HG02678 (cell line): ENCODE data around the gene EPHA2.

Experiments
- ATAC-seq: cut with Tn5 transposase; IDR thresholded peaks from one replicate; pipeline ENCODE4 v1.9.1; 2021; ENCODE audit warnings: mild to moderate bottlenecking, moderate library complexity; ENCODE audit not compliant: unreplicated experiment

EPHA2 gene

DNA sequence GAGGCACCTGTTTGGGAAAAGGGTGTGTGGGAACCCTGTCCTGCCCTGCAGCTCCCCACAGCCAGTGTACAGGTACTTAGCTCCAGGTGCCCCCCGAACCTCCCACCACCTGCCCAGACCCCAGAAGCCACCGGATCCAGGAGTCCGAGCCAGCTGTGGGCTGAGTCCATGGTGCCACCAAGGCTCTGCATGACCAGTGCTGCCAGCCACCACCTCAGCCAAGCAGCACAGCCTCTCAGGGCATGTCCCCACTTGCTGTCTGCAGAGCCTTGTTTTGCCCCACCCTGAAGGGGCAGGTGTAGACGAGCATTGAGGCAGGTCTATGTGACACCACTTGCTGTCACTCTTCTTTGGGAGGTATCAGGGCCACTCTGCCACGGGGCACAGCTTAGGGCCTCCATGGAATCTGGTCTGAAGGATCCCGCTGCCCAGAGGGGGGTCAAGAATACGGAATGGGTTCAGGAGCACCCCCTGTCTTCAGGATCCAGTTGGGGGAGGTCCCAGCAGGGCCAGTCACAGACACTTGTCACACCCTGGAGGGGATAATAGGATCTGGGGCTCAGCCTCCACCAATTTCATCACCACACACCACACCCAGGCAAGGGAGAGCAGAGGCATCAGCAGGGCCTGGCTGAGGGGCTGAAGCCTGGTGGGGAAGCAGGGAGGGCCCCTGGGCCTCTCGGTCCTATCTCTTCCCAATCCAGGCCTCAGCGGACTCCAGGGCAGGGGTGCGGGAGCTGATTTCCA, 28.9 kb upstream of the EPHA2 start:
- ATAC-seq = no peak

- ATAC-seq = no peak
Observed at GRCh38 chr1:16183765-16184556, 28.1 kb upstream of the EPHA2 start.

DNA sequence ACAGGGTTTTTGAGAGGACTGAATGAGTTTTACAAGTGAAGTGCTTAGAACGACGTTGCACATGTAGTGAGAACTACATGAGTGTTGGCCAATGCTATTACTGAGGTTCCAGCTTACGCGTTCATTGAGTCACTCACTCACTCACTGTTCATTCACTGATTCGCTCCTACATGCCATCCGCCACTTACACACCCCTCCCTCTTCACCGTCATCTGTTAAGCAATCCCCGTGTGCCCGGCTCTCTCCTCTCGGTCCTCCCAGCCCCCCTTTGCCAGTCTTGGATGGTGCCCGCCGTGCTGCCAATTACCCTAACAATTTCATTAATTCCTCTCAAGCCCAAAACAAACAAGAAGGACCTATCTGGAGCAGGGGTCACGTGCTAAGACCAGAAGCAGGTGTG, 27.3 kb upstream of the EPHA2 start:
- ATAC-seq = no peak

DNA sequence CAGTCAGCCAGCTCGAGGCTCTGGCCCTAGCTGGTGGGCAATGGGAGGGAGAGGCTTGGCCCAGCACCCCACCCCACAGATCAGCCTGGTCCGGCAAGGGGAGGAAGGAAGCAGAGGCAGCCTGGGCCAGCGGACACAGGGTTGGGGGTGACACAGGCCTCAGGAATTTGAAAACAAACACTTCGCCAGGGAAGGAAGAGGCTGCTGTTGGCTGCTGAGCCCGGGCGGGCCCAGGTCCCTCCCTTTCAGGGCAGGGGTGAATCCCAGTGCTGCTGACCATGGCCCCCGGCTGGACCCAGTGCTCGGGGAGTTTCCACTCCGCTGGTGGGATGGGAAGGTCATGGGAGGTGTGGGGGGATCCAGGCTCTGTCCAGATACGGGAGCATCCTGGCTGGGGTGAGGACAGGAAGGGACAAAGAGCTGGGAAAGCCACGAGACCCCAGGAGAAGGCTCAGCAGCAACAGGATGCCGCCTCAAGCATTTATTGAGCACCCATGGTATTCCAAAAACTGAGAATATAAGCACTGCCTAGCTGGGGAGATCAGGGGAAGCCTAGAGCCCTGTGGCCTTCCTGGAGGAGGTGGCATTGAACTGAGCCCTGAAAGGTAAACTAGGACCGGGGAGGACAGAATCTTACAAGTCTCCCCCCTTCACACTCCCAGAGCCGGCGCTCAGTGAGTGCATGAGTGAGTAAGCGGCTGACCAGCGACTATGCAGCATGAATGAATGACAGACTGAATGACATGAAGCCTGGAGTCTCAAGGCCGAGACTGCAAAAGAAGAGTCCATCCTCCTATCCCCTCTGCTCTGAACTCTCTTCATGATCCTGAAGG, 26.2 kb upstream of the EPHA2 start:
- ATAC-seq = no peak

DNA sequence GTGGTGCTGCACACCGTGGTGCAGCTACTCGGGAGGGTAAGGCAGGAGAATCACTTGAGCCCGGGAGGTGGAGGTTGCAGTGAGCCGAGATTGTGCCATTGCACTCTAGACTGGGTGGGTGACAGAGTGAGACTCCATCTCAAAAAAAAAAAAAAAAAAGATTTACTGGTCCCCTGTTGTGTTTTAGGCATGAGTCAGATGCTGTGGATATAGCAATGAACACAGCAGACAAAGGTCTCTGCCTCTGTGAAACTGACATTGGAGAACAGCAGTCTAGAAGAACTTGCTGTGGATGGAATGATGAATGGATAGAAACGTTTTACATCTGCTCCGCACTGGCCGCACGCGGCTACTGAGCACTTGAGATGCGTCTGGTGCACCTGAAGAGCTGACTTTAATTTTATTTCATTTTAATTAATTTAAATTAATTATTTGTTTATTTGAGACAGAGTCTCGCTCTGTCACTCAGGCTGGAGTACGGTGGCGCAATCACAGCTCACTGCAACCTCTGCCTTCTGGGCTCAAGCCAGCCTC, 24.5 kb upstream of the EPHA2 start:
- ATAC-seq = no peak

GRCh38 chr1:16178596-16179497, 23.0 kb upstream of the EPHA2 start:
- ATAC-seq = no peak

DNA sequence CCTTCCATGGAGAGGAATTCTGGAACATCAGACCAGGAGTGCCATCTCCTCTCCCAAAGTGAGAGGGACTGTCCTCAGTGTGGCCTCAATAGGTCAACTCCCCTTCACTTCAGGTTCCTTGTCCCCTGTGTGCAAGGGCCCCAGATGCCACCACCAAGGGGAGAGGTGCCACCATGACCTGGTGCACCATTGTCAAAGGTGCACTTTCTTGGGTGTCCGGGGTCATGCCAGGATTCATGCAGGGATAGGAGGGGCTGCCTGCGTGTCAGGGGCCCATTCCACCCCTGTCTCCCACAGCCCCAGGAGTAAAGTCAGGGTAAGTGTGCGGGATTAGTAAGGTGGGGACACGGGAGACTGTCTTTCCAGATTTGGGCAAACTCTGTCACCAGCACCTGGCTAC, 21.4 kb upstream of the EPHA2 start:
- no peak for ATAC-seq

GRCh38 chr1:16176653-16177052, 20.8 kb upstream of the EPHA2 start:
- ATAC-seq = no peak

DNA sequence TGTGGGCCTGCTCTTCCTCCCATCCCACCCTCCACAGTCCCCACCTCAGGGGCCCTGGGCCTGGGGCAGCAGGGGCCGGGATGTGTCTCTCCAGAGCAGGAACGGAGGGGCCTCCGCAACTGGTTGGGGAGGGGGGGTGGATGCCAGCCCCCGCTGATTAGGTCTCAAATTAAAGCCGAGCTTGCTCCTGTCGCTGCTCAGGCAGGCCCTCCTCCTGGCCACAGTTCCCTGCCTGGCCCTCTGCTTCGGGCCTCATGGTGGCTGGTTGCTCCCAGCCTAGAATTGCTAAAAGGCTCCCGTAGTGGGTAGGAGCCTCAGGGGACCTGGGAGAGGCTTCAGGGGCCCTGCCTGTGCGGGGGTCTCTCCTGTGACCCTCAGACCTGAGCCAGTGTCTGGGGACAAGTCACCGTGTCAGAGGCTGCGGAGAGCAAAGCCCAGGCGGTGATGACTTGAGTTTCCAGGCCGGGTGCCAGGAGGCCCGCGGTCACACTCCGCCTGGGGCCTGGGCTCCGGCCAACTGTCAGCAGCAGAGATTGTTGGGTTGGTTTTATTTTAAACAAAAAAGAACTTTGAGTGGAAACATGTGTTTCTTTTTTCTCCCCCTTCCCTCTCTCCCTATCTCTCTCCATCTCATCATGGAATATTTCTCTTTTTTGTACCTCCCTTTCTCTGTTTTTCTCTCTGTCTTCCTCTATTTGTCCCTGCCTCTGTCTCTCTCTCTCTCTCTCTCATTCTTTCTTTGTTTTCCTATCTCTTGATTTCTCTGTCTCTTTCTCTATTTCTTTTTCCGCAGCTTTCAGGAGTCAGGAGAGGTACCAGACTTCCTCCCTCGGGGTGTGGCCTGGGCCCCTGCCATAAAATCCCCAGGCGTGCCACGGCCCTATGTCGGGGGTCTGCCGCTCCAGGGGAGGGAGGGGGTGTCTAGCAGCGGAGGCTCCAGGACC, 20.0 kb upstream of the EPHA2 start:
- ATAC-seq = no peak

- no peak for ATAC-seq
Observed at GRCh38 chr1:16174886-16175598, 19.2 kb upstream of the EPHA2 start.

DNA sequence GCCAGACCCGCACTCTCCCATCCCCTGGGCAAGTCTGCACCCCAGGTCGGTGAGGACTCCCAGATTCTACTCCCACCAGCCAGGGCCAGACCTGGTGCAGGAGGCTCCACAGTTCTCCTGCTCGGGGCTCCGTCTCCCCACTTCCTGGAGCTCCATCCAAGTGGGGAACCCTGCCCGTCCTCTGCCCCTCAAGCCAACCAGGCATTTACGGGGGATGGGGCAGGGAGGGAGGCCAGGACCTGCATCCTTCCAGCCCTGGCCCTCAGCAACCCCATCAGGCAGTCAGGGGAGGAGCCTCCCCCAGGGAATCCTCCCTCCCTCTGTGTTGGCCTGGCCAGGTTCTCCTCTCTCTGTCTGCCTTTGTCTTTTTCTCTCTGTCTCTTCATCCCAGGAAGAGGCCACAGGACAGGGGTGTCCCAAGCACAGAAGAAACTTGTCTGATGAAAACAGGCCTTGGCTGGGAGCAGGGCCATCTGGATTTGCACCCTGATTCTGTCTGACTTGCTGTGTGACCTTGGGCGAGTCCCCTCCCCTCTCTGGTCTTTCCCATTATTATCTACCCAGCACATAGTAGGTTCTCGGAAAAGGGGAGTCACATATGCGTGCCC, 18.5 kb upstream of the EPHA2 start:
- no peak for ATAC-seq

DNA sequence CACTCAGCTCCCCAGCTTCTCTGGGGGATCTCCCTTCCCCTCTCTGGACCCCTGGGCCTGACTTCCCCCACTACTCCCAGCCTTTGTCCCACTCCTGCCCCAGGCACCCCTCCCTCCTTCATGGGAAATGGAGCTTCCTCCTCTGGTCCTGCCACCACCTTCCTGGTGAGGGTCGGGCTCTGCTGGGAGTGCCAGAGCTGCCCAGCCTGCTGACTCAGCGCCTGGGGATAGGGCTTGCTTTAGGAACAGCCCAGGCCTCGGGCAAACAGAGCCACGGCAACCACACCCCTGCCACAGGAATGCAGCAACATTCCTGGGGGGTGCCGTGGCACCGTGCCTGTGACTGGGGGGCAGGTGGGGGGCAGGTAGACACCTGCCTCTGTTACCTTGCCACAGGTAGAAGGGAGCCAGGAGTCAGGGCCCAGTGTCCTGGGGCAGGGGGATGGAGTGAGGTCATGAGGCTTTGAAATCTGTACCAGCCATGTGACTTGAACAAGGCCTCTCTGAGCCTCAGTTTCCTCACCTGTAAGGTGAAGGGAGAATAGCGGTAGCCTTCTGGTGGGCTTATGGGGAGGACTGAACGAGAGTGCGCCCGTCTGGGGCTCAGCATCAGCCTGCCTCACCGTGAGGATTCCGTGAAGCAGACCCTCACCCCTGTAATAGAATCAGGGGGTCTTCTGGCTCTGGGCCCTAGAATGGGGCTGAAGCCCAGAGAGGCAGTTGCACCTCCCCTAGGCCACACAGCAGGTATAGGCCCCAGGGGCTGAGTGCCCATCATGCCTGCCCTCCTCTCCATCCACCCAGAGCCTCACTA, 17.8 kb upstream of the EPHA2 start:
- ATAC-seq = no peak

DNA sequence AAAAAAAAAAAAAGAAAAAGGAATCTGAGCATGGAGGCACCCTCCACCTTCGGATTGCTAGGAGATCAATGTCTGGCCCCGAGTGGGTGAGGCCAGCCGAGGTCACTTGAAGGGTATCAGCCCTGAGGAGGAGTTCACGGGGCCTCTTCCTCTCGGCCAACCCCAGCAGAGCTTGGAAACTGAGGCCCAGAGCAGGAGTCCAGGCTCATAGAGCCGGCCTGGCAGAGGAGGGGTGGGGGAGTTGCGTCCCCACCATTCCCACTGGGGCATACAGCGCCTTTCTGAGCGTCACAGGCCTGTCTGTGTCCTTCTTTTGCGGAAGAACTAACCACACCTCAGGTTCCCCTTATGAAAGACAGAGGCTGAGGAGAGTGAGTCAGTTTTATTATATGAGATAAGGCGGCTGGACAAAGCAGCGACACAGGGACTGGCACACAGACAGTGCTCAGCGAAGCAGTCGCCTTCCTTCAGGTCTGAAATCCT, 17.1 kb upstream of the EPHA2 start:
- ATAC-seq = no peak

DNA sequence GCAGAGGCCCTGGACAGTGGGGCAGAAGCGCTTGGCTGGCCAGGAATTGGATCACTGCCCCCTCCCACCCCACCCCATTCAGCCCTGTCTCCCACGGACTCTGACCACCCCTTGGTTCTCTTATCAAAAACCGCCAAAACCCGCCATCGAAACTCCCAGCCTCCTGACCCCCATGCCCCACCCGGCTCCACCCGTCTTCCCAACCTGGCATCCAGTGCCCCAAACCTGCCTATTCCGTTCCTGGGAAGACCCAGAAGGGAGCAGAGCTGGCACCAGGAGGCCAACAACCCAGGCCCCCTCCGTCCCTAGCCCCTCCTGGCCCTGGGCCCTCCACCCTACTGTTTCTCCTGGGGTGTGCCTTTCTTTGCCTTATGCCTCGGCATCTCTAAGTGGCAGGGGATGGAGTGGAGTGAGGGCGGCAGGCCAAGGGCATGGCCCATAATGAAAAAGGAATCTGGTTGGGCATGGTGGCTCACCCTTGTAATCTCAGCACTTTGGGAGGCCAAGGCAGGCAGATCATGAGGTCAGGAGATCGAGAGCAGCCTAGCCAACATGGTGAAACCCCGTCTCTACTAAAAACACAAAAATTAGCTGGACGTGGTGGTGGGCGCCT, 16.5 kb upstream of the EPHA2 start:
- no peak for ATAC-seq

DNA sequence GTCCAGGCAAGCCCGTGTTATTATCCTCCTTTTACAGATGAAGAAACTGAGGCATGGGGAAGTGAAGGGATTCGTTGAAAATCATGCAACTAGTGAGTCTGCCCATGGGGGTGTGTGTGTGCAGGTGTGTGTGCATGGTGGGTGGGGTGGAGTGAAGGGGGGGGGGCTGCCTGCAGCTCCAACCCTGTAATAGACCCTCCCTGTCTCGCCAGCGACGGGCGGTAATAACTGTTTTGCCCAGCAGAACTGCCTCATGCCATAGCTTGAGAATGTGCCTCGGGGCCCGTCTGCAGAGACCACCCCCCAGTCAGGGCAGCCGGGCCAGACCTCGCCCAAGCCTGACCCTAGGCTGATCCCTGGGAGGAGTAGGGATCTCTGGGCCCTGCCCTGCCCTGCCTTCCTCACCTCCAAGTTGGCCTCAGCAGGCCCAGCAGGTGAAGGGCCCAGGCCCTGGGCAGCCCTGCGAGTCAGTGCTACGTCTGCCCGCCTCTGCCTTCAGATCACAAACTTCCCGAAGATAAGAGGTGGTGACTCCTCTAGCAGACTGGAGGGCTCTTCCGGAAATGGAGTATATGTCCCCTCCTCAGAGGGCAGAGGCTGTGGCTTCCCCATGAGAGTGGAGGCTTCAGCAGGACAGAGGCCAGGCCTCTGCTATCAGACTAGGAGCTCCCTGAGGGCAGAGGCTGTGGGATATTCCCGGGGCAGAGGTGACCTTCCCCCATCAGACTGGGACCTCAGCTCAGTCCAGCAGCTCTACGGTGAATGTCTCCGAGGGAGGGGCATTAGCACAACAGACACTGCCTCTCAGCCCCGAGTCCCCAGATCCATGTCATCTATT, 15.7 kb upstream of the EPHA2 start:
- no peak for ATAC-seq

DNA sequence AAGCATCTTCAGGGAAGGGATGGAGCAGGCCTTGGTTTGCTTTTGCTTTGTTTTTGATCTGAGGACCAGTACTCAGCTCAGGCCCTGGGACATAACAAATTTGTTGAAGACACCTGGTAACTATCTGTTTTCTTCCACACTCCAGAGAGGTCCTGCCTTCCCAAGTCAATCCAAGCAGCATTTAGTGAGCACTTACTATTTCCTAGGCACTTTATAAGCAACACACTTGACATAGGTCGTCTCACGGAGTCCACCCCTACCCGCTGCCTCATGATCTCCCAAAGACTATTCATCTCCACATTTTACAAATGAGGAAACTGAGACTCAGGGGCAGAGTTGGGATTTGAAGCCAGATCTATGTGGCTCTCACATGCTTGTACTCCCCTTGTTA, 14.4 kb upstream of the EPHA2 start:
- ATAC-seq = no peak
